ENCODE results near the gene ALDH7A1.
A peak's percentile ranks its signal among the peaks of the same experiment; 100 is the strongest.

ALDH7A1 gene

DNA sequence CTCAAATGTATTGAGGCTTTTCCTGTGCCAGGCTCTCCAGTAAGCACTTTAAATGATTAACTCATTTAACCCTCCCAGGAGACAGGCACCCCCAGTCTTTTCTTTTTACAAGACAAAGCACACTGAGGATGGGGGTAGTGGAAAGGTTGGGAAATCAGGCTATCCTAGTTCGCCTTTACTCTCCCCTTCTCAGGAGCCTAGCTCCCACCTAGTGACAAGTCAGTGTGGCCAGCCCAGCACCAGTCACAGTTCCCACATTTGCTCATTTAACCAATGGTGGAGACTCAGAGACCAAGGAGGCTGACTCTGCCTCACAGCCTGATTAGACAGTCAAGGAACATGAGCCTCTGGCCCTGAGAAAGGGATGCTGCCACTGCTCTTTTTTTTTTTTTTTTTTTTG, 3.5 kb downstream of the ALDH7A1 start:
- DNase-seq = peak; percentile 23

DNA sequence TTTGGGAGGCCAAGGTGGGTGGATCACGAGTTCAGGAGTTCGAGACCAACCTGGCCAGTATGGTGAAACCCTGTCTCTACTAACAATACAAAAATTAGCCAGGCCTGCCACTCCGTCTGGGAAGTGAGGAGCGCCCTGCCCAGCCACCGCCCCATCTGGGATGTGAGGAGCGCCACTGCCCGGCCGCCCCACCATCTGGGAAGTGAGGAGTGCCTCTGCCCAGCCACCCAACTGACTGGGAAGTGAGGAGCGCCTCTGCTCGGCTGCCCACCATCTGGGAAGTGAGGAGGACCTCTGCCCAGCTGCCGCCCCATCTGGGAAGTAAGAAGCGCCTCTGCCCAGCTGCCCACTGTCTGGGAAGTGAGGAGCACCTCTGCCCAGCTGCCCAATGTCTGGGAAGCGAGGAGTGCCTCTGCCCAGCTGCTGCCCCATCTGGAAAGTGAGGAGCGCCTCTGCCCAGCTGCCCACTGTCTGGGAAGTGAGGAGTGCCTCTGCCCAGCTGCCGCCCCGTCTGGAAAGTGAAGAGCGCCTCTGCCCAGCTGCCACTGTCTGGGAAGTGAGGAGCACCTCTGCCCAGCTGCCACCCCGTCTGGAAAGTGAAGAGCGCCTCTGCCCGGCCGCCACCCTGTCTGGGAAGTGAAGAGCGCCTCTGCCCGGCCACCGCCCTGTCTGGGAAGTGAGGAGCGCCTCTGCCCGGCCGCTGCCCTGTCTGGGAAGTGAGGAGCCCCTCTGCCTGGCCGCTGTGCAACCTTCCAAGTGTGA, 5.3 kb downstream of the ALDH7A1 start:
- DNase-seq = peak; percentile 22

DNA sequence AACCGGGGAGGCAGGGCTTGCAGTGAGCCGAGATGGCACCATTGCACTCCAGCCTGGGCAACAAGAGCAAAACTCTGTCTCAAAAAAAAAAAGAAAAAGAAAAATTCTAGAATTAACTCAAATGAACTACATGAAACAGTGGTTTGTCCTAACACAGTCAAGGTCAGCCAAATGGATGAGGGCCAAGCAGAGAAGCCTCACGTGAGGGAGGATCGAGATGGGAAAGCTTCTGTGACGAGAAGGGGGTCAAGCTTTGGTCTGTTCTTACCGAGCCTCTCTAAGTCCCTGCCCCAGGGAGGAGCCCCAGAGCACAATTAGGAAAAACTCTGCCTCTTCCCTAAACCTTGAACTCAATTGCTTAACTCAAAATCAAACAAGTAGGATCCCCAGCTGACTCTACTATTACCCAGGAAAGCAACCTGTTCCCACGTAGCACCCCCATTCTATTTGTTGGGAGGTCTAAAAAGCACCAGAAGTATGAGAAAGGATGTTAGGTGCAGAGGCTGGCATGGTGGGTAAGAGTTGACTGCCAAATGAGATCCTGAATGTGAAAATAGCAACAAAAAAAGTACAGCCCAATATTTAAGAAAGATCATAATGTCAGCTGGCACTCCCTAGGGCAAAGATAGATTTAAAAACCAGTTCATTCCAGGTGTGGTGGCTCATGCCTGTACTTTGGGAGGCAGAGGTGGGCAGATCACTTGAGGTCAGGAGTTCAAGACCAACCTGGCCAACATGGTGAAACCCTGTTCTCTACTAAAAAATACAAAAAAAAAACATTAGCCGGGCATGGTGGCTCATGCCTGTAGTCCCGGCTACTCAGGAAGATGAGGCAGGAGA, 7.2 kb downstream of the ALDH7A1 start:
- peak; percentile 23 for DNase-seq

DNA sequence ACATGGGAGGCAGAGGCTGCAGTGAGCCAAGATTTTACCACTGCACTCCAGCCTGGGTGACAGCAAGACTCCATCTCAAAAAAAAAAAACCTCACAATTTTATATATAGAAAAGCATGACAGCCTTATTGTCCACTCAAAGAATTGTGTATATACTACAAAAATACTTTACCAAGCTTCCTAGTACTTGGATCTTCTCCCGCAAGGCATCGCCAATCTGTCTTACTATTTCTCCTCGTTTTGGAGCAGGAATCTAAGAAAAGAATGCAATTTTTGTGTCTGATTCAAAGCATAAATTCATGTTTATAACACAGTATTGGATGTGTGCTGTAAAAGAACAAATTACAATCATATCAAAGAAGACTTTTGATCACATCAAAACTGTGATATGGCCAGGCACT, 11.3 kb downstream of the ALDH7A1 start:
- DNase-seq = no peak

DNA sequence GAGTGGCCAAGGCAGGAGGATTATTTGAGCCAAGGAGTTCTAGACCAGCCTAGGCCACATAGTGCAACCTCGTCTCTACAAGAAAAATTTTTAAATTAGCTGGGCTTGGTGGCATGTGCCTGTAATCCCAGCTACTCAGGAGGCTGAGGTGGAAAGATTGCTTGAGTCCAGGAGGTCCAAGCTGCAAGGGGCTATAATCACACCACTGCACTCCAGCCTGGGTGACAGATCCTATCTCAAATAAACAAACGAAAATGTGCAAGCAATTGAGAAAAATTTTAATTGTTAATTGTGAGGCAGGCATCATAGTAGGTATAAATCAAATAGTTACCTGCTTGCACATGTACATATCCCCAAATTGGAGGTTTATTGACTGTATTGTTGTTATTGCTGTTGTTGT, 15.3 kb downstream of the ALDH7A1 start:
- no peak for DNase-seq

DNA sequence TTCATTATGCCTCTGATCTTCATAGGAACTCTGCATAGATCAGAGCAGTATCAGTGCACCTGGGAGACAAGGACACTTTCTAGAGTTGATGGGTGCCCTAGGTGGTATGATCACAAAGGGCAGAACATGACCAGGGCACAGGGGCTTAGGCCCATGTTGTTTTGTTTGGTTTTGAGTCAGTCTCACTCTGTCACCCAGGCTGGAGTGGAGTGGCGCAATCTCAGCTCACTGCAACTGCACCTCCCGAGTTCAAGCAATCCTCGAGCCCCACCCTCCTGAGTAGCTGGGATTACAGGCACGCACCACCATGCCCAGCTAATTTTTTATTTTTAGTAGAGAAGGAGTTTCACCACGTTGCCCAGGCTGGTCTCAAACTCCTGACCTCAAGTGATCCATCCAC, 17.6 kb downstream of the ALDH7A1 start:
- DNase-seq = peak; percentile 23

DNA sequence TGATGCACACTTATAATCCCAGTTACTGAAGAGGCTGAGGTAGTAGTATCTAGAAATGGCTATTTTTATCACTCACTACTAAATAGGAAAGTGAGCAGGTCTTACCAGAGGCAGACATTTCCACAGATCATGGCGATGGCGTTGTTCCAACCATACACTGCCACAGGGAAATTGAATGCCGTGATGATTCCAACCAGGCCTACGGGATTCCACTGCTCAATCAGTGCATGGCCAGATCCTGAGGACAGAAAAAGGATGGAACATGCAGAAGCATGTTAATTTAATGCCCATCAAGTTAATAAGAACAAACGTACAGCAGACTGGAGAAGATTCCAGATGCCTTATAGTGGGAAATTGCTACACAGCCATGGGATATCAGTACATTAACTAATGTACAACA, 18.0 kb downstream of the ALDH7A1 start:
- peak; percentile 12 for DNase-seq

DNA sequence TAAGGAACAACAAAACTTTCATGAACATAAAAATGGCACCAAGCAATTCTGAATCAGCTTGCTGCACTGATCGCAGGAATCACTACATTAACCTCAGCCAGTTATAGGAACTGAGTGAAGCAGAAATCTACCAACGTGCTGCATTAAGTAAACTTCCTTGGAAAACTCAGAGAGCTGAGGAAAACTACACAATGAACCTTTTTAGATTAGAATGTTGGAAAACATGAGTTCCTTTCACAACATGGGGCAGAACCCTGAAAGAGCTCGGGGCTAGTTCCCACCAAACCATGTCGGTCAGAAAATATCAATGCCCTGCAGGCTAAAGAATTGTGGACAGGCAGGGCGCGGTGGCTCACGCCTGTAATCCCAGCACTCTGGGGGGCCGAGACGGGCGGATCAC, 19.4 kb downstream of the ALDH7A1 start:
- peak; percentile 3 for DNase-seq

DNA sequence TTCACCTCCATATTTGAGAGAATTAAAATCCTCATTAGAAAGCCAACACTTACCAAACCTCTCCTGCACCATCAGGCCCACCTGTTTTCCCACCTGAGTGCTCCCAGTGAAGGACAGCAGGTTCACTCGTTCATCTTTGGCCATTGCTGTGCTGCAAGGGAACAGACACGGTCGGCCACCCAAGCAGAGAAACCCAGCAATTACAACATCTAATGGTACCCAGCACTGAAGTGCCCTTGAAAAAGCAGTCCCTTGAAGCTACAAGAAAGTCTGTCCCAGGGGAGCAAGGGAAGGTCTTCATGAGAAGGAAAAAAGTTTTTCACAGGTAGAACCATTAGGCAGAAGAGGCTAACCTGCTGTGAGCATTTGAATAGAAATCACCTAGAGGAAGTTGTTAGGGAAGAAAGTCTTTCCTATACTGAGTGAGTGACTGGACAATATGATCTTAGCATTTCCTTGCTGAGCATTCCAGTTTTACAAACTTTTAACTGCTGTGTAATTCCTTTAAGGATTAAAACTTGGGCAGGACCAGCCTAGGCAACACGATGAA, 26.7 kb downstream of the ALDH7A1 start:
- peak; percentile 8 for DNase-seq

DNA sequence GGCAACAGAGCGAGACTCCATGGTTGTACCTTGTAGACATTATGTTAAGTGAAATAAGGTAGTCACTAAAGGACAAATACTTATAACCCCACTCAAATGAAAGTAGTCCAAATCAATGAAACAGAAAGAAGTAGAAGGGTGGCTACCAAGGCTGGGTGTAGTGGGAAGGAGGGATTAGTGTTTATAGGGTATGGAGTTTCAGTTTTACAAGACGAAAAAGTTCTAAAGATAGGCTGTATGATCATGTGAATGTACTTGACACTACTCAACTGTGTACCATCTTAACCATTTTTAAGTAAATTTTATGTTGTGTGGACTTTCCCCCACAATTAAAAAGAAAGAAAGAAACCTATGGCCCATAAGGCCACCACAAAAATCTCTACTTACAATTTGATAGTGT, 32.2 kb downstream of the ALDH7A1 start:
- DNase-seq = no peak

DNA sequence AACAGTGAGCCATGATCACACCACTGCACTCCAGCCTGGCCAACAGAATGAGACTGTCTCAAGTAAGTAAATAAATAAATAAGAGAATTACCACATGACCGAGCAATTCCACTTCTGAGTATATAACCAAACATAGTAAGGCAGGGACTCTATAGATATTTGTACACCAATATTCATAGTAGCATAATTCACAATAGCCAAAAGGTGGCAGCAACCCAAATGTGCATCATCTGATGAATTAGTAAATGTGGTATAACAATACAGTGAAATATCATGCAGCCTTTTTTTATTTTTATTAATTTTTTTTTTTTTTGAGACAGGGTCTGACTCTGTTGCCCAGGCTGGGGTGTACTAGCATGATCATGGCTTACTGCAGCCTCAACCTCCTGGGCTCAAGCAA, 33.1 kb downstream of the ALDH7A1 start:
- peak; percentile 6 for DNase-seq

DNA sequence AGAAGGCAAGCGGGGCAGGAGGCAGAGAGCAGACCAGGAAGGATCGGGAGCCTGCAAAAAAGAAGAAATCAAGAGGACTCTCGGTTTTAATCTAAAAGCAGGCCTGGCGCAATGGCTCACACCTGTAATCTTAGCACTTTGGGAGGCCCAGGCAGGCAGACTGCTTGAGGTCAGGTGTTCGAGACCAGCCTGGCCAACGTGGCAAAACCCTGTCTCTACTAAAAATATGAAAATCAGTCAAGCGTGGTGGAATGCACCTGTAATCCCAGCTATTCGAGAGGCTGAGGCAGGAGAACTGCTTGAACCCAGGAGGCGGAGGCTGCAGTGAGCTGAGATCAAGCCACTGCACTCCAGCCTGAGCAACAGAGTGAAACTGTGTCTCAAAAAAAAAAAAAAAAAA, 39.9 kb downstream of the ALDH7A1 start:
- DNase-seq = peak; percentile 29

DNA sequence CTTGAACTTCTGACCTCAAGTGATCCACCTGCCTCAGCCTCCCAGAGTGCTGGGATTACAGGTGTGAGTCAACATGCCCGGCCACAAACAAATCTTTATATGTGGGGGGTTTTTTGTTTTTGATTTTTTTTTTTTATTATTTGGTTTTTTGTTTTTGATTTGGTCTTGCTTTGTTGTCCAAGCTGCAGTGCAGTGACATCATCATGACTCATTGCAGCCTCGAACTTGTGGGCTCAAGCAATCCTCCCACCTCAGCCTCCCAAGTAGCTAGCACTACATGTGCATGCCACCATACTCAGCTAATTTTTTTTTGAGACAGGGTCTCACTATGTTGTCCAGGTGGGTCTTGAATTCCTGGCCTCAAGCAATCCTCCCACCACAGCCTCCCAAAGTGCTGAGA, 42.4 kb downstream of the ALDH7A1 start:
- peak; percentile 29 for DNase-seq

DNA sequence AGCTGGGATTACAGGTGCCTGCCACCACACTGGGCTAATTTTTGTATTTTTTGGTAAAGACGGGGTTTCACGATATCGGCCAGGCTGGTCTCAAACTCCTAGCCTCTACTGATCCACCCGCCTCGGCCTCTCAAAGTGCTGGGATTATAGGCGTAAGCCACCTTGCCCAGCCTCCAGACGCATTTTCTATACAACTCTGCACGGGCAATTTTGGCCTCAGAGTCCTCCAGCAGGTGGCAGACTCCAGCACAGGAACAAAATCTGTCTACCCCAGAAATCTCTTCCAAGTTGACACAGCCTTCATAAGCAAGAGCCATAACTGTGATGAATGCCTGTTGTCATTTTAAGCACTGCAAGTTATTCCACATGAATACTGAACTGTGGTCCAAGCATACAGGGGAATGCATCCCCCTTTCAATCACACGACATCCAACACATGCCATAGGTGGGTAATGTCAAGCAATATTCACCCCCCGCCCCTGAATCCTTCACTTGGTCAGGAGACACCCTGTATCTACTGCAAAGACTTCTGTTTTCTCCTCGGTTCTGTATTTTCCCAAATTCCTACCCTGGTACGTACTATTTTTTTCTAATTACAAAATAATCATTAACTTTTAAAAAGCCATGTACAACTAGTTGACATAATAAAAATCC, 50.8 kb downstream of the ALDH7A1 start:
- DNase-seq = no peak

DNA sequence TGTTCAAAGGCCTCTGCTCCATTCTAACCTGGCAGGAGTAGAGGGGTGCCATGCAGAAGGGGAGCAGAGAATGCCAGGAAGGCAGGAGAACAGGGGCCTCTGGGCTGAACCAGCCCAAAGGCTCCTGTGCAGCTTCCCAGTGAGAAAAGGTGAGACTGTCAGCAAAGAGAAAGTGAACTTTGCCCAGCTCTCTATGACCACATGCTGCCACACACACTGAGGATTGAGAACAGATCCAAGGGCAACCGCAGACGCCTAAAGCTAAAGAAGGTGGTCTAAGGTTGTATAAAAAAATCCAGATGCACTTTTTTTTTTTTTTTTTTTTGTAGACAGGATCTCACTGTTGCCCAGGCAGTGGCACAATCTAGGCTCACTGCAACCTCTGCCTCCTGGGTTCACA, 51.4 kb downstream of the ALDH7A1 start:
- DNase-seq = no peak

DNA sequence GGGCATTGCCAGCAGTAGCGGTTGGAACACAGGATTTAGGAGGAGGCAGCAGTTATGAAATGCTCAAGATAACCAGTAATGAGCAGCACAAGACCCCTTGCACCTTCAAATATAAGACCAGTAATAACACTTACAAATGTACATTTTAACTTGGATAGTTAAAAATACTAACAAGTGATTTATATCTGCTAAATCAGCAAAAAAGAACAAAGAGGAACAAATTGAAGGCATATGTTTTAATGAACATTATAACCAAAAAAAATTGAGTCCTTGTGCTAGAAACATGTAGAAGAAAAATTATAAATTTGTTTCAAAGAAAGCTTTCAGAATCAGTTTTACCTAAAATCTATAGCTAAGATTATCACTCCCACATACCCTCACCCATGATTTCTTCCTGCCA, 52.0 kb downstream of the ALDH7A1 start:
- no peak for DNase-seq

DNA sequence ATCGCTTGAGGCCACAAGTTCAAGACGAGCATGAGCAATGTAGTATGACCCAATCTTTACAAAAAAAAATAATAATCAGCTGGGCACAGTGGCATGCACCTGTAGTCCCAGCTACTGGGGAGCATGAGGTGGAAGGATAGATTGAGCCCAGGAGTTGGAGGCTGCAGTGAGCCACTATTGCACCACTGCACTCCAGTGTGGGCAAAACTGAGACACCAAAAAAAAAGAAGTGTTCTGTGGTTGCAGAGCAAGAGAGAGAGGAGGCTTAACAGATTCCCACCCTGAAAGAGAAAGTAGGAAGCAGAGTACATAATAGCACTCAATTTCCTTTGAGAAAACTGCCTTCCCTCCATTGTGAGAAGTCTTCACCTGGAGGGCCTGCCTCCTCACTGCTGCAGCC, 52.6 kb downstream of the ALDH7A1 start:
- no peak for DNase-seq

DNA sequence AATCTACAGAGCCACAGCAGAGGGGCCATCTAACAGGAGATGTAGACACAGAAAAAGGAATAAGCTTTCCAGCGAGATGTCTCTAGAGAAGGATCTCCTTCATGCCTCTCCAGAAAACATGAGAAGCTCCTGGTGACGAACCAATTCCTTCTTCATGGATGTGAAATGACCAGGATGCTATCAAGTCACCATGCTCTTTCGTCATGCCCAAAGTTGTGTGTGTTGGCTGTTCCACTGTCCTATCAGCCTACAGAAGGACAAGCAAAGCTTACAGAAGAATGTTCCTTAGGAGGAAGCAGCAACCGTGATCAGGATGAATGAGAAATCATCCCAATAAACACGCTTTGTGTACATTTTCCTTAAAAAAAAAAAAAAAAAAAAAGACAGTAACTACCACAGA, 54.4 kb downstream of the ALDH7A1 start:
- no peak for DNase-seq

DNA sequence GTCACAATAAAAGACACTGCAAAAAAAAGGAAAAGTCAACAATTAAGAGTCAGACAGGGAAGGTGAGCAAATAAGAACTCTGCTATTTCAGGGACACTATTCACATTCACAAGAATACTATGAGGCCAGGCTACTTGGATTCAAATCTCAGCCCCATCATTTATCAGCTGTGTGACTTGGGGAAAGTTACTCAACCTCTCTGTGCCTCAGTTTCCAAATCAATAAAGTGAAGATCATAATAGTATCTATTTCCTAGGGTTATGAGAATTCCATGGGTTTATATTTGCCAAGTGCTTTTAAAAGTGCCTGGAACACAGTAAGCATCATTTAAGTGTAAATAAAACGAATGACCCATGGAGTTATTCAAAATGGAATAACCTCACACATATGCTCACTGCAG, 56.4 kb downstream of the ALDH7A1 start:
- DNase-seq = no peak

DNA sequence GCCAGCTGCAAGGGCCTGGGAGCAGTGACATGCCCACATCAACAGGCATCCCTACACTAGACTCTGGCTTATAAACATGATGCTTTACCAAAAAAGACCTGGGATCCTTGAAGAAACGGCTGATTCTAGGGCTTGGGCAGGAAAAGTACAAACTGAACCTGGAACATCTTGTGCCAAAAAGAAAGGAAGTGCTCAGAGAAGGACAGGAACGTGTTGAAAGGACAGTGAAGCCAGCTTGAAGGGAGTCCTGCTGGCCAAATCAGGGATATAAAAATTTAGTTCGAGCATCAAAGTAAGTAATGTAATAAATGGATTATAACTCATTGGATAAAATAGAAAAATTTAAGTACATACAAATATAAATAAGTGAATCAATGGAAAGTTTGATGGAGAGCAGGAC, 58.1 kb downstream of the ALDH7A1 start:
- DNase-seq = no peak

DNA sequence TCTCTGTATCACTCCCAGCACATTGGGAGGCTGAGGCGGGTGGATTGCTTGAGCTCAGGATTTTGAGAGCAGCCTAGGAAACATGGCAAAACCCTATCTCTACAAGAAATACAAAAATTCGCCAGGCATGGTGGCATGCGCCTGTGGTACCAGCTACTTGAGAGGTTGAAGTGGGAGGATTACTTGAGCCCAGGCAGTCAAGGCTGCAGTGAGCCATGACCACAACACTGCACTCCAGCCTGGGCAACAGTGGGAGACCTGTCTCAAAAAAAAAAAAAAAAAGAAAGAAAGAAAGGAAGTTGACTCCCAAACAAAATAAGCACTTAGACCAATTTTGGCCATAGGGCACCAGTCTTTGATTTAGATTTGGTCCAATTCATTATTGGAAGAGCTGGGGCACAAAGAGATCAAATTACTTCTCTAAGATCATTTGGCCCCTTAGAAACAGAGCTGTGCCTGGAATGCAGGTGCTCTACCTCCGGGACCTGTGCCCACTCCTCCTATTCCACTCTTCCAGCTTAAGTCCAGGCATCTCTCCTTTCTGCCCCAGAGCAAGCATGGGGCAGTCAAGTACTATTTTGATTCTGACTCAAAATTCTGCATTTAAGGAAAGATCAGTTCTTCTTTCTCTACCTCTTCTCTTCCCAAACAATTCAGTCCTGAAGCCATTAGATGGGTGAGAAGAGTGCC, 59.0 kb downstream of the ALDH7A1 start:
- DNase-seq = no peak

DNA sequence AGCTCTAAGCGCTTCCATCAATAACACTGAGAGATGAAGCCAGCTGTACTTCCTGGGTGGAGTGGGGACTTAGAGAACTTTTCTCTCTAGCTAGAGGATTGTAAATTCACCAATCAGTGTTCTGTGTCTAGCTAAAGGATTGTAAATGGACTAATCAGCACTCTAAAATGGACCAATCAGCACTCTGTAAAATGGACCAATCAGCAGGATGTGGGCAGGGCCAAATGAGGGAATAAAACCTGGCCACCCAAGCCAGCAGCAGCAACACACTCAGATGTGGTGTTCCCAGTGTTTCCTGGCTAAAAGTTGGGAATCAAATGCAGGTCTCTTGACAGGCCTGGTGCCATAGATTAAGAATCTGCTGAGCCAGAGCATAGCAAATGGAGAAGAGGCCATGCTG, 60.5 kb downstream of the ALDH7A1 start:
- DNase-seq = no peak

DNA sequence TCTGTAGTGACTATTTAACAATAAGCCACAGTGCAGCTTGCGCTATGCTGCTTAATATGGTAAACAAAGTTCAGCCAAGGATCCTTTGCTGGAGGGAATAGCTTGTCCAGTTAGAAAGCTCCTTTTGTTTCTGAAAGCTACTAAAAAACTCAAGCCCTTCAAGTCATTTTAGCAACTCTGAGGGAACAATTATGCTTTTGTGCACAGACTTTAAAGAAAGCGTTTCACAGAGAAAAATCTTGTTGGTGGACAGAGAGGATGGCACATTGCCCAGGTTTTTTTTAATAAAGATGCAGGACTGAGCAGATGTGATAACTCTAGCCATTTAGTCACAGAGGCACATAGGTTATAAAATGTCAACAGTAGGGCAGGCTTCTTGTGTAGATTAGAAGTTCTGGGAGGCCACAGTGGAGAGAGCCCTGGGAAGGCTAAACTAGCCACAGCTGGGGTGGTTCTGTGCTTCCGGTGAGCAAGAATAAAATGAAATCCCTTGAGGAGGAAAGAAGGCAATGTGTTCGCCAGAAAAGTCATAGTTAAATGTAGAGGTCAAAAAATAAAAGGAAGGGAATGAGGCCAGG, 63.4 kb downstream of the ALDH7A1 start:
- no peak for DNase-seq

Measured in activated CD8-positive, alpha-beta memory T cell treated with anti-CD3 and anti-CD28 coated beads, Interleukin-2, amount 50 U/mL, for 48 hours (primary cell).